ENCODE results near the gene VENTX.

DNA sequence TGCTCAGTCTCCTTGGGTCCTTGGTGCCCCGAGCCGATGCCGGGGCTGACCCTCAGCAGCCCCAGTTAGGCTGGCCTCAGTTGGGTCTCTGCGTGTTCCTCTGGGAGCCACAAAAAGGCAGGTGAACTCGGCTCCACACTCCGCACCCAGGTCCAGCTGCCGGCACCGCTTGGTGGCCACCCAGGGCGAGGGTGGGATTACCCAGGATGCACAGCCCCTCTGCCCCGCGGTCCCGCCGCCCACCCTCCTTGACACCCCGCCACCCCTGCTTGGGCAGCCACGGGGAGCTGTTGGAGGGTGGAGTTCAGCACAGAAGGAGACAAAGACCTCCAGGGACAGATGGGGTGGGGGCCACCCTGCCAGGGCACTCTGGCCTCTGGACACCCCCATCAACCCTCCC is 17.7 kb downstream of the VENTX start:
- TF ChIP-seq, protein P1, sequence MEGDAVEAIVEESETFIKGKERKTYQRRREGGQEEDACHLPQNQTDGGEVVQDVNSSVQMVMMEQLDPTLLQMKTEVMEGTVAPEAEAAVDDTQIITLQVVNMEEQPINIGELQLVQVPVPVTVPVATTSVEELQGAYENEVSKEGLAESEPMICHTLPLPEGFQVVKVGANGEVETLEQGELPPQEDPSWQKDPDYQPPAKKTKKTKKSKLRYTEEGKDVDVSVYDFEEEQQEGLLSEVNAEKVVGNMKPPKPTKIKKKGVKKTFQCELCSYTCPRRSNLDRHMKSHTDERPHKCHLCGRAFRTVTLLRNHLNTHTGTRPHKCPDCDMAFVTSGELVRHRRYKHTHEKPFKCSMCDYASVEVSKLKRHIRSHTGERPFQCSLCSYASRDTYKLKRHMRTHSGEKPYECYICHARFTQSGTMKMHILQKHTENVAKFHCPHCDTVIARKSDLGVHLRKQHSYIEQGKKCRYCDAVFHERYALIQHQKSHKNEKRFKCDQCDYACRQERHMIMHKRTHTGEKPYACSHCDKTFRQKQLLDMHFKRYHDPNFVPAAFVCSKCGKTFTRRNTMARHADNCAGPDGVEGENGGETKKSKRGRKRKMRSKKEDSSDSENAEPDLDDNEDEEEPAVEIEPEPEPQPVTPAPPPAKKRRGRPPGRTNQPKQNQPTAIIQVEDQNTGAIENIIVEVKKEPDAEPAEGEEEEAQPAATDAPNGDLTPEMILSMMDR (IDR thresholded peaks at IDR 0.05), result no peak
- TF ChIP-seq, protein P2, sequence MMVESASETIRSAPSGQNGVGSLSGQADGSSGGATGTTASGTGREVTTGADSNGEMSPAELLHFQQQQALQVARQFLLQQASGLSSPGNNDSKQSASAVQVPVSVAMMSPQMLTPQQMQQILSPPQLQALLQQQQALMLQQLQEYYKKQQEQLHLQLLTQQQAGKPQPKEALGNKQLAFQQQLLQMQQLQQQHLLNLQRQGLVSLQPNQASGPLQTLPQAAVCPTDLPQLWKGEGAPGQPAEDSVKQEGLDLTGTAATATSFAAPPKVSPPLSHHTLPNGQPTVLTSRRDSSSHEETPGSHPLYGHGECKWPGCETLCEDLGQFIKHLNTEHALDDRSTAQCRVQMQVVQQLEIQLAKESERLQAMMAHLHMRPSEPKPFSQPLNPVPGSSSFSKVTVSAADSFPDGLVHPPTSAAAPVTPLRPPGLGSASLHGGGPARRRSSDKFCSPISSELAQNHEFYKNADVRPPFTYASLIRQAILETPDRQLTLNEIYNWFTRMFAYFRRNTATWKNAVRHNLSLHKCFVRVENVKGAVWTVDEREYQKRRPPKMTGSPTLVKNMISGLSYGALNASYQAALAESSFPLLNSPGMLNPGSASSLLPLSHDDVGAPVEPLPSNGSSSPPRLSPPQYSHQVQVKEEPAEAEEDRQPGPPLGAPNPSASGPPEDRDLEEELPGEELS (CRISPR knock-in tag; IDR thresholded peaks at IDR 0.05), result no peak
- no peak for TF ChIP-seq NR2C2 (CRISPR knock-in tag; IDR thresholded peaks at IDR 0.05)
- TF ChIP-seq, protein P3, sequence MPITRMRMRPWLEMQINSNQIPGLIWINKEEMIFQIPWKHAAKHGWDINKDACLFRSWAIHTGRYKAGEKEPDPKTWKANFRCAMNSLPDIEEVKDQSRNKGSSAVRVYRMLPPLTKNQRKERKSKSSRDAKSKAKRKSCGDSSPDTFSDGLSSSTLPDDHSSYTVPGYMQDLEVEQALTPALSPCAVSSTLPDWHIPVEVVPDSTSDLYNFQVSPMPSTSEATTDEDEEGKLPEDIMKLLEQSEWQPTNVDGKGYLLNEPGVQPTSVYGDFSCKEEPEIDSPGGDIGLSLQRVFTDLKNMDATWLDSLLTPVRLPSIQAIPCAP (CRISPR knock-in tag; IDR thresholded peaks at IDR 0.05), result no peak
- TF ChIP-seq, protein P4, sequence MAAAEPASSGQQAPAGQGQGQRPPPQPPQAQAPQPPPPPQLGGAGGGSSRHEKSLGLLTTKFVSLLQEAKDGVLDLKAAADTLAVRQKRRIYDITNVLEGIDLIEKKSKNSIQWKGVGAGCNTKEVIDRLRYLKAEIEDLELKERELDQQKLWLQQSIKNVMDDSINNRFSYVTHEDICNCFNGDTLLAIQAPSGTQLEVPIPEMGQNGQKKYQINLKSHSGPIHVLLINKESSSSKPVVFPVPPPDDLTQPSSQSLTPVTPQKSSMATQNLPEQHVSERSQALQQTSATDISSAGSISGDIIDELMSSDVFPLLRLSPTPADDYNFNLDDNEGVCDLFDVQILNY (CRISPR knock-in tag; IDR thresholded peaks at IDR 0.05), result no peak
- TF ChIP-seq, protein P5, sequence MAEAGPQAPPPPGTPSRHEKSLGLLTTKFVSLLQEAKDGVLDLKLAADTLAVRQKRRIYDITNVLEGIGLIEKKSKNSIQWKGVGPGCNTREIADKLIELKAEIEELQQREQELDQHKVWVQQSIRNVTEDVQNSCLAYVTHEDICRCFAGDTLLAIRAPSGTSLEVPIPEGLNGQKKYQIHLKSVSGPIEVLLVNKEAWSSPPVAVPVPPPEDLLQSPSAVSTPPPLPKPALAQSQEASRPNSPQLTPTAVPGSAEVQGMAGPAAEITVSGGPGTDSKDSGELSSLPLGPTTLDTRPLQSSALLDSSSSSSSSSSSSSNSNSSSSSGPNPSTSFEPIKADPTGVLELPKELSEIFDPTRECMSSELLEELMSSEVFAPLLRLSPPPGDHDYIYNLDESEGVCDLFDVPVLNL (CRISPR knock-in tag; IDR thresholded peaks at IDR 0.05; ENCODE audit: borderline replicate concordance, low read depth), result no peak
